PC-3 (cell line): ENCODE data around the gene UBP1. TPM values are rescaled to one million over a fixed set of nuclear protein-coding genes. Genes with fewer than 3 reads are reported as not detected.
A peak's percentile ranks its signal among the peaks of the same experiment; 100 is the strongest.

Experiments
- ATAC-seq: fragments of 200-7000 bp; cut with Tn5 transposase; 2 replicates; pipeline ENCODE4 v1.9.1; 2020; ENCODE audit warnings: mild to moderate bottlenecking, moderate library complexity
- BruUV-seq: library from RNA; stranded (reverse); fragments of 400-500 nt; replicated peaks from 2 replicates; lab custom pipeline; 2021; lab: Mats Ljungman, UMichigan
- CTCF ChIA-PET: fragments of 300-600 bp; sonication (Branson Sonifier 250); formaldehyde crosslinking; loops from one replicate; lab custom pipeline; 2022; ENCODE audit warnings: antibody characterized with exemption; lab: Charles Lee
- POLR2A ChIA-PET: fragments of 300-600 bp; sonication (Branson Sonifier 250); formaldehyde crosslinking; loops from one replicate; lab custom pipeline; 2022; ENCODE audit warnings: antibody characterized with exemption; ENCODE audit not compliant: unreplicated experiment; lab: Charles Lee
- DNase-seq: peaks from one replicate; pipeline ENCODE4 v3.0.0-alpha.2; 2015
- H2AFZ ChIP-seq: fragments of 300-600 bp; sonication (generic); 2 replicates; pipeline ENCODE4 v1.6.0; 2016; ENCODE audit warnings: antibody characterized with exemption, low read length
- H3F3A ChIP-seq: fragments of 300-600 bp; sonication (generic); one replicate; pipeline ENCODE4 v1.6.0; 2017; ENCODE audit warnings: antibody characterized with exemption, low read length, control low read depth, mild to moderate bottlenecking; ENCODE audit not compliant: unreplicated experiment
- H3K27ac ChIP-seq: fragments of 300-600 bp; sonication (generic); 2 replicates; pipeline ENCODE4 v1.5.1; 2016; ENCODE audit warnings: mild to moderate bottlenecking, low read length
- H3K27me3 ChIP-seq: fragments of 300-600 bp; sonication (generic); 2 replicates; pipeline ENCODE4 v1.6.1; 2016; ENCODE audit warnings: low read length, mixed read lengths
- H3K36me3 ChIP-seq: fragments of 300-600 bp; sonication (generic); 2 replicates; pipeline ENCODE4 v1.6.1; 2016; ENCODE audit warnings: low read depth, mixed run types, low read length, mixed read lengths
- H3K4me1 ChIP-seq: fragments of 300-600 bp; sonication (generic); 2 replicates; pipeline ENCODE4 v1.5.1; 2016; ENCODE audit warnings: low read length; ENCODE audit not compliant: insufficient read depth
- H3K4me2 ChIP-seq: fragments of 300-600 bp; sonication (generic); 2 replicates; pipeline ENCODE4 v1.6.0; 2016; ENCODE audit warnings: low read length
- H3K4me3 ChIP-seq: fragments of 300-600 bp; sonication (generic); 2 replicates; pipeline ENCODE4 v1.5.1; 2016; ENCODE audit warnings: mild to moderate bottlenecking, low read length, mixed read lengths
- H3K79me2 ChIP-seq: fragments of 300-600 bp; sonication (generic); 2 replicates; pipeline ENCODE4 v1.6.1; 2017; ENCODE audit warnings: low read length, mixed read lengths
- H3K9ac ChIP-seq: fragments of 300-600 bp; sonication (generic); 2 replicates; pipeline ENCODE4 v1.6.0; 2016; ENCODE audit warnings: mild to moderate bottlenecking, low read length
- H3K9me2 ChIP-seq: fragments of 300-600 bp; sonication (generic); replicated peaks from 2 replicates; pipeline ENCODE4 v1.6.1; 2016; ENCODE audit warnings: mixed run types, low read length, mixed read lengths
- H3K9me3 ChIP-seq: fragments of 300-600 bp; sonication (generic); 2 replicates; pipeline ENCODE4 v1.6.1; 2016; ENCODE audit warnings: low read length, mixed read lengths
- H4K20me1 ChIP-seq: fragments of 300-600 bp; sonication (generic); 2 replicates; pipeline ENCODE4 v1.6.1; 2016; ENCODE audit warnings: low read length, mixed read lengths
- EZH2 ChIP-seq: fragments of 300-600 bp; sonication (generic); IDR thresholded peaks from one replicate; pipeline ENCODE4 v1.6.1; 2017; ENCODE audit warnings: antibody characterized with exemption, mild to moderate bottlenecking, low read length; ENCODE audit not compliant: unreplicated experiment
- EZH2phosphoT487 ChIP-seq: fragments of 300-600 bp; sonication (generic); IDR thresholded peaks from 2 replicates; pipeline ENCODE4 v1.6.1; 2018; ENCODE audit warnings: mild to moderate bottlenecking, antibody characterized with exemption, low read length, borderline replicate concordance
- intact Hi-C: fragments of 100-400 bp; cut with micrococcal nuclease; formaldehyde crosslinking; loops from 2 replicates; pipeline ENCODE4 v1.9.0; 2023
- total RNA-seq: library from RNA; depleted of rRNA; stranded (reverse); fragments of >200 nt; gene quantifications from 2 replicates; pipeline ENCODE4 v1.2.3, GENCODE V29; 2014
- TF ChIP-seq, protein P1 (sequence below): fragments of 300-600 bp; sonication (generic); conservative IDR thresholded peaks from 2 replicates; pipeline ENCODE4 v1.5.1; 2017; ENCODE audit warnings: antibody characterized with exemption, low read depth, mild to moderate bottlenecking, low read length

UBP1 gene
- total RNA-seq, 1 experiment from 2014 or later, result 49.3 TPM

DNA sequence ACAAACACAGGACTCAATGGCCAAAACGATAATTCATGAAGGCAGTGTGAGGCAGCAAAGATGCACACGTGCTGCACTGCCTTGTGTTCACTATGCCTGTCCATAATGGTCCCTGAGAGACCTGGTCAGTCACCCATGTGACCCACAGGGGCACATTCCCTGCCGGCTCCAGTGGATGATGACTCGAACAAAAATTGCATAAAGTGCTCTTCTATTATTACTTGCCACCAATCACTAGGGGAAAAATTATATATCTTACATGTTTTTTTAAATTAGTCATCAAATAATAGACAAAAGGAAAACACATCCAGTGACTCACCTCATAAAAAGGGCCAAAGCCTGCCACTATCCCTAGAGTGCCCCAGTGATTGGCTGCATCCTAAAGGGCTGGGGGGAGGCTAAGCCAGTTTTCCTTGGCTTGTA is 47.5 kb downstream of the UBP1 start:
- peaks cover 66% of the 10 kb centered on the region for H3K36me3 ChIP-seq
- peak overlapping the region; percentile 72 for H3K4me2 ChIP-seq
- H3K9ac ChIP-seq, result peak overlapping the region; percentile 39

DNA sequence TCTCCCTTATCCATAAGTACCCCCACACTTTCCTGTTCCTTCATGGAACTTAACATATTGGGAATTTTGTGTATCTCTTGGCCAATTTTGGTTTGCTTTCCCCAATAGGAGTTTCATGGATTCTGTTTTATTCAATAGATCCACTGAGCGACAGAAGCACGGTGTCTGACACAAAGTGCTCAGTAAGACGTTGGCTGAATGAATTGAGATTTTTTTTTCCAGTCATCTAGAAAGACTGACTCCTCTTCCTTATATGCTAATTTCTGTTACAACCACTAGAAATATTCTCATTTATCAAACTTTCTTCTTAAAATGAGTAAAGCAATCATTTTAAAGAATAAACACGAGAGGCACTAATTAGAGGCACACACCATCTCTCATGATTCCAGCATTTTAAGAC is 48.1 kb downstream of the UBP1 start:
- H2AFZ ChIP-seq, result no peak overlapping the region
- DNase-seq, result no peak
- CTCF ChIA-PET, result no interaction called here
- POLR2A ChIA-PET, result no interaction called here
- H3K79me2 ChIP-seq, result peaks cover 13% of the 10 kb centered on the region; the same call in 1 of the 2 replicates
- H3K36me3 ChIP-seq, result peaks cover 64% of the 10 kb centered on the region
- H3K9me3 ChIP-seq, result no peaks in the 10 kb centered on the region
- H3K4me1 ChIP-seq, result peaks cover 29% of the 10 kb centered on the region
- H3K9me2 ChIP-seq, result no peaks in the 10 kb centered on the region
- H3K4me2 ChIP-seq, result peak overlapping the region; percentile 44
- ATAC-seq, result no peak
- no peaks in the 10 kb centered on the region for H3K27me3 ChIP-seq
- H4K20me1 ChIP-seq, result no peaks in the 10 kb centered on the region
- peaks cover 14% of the 10 kb centered on the region for H3F3A ChIP-seq
- BruUV-seq, result no TSS peak
- H3K9ac ChIP-seq, result peak overlapping the region; percentile 39
- H3K27ac ChIP-seq, result peak overlapping the region; percentile 81
- TF ChIP-seq, protein P1, sequence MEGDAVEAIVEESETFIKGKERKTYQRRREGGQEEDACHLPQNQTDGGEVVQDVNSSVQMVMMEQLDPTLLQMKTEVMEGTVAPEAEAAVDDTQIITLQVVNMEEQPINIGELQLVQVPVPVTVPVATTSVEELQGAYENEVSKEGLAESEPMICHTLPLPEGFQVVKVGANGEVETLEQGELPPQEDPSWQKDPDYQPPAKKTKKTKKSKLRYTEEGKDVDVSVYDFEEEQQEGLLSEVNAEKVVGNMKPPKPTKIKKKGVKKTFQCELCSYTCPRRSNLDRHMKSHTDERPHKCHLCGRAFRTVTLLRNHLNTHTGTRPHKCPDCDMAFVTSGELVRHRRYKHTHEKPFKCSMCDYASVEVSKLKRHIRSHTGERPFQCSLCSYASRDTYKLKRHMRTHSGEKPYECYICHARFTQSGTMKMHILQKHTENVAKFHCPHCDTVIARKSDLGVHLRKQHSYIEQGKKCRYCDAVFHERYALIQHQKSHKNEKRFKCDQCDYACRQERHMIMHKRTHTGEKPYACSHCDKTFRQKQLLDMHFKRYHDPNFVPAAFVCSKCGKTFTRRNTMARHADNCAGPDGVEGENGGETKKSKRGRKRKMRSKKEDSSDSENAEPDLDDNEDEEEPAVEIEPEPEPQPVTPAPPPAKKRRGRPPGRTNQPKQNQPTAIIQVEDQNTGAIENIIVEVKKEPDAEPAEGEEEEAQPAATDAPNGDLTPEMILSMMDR, result no peak
- no peak for TF ChIP-seq EZH2
- no peak for TF ChIP-seq EZH2phosphoT487
- H3K4me3 ChIP-seq, result no peak overlapping the region
- intact Hi-C loops, result loop anchor here (5.0 kb wide), 1 partner anchor 325 kb away; the partner anchor contains the start of gene CLASP2

More for the DNA sequence above, 47.5 kb downstream of the UBP1 start:
- peak; percentile 97 for DNase-seq
- ChIA-PET POLR2A (no interaction called here), CTCF (no interaction called here)
- H4K20me1 ChIP-seq, result no peaks in the 10 kb centered on the region
- H3K79me2 ChIP-seq, result peaks cover 13% of the 10 kb centered on the region; the same call in 1 of the 2 replicates
- BruUV-seq, result no TSS peak
- peaks cover 29% of the 10 kb centered on the region for H3K4me1 ChIP-seq
- intact Hi-C loops, result loop anchor here (1.0 to 5.0 kb wide), 2 partner anchors 48 to 325 kb away; partner anchors contain the start of genes CLASP2 and UBP1
- H3K27ac ChIP-seq, result peak overlapping the region; percentile 81
- H3K4me3 ChIP-seq, result no peak overlapping the region
- no peaks in the 10 kb centered on the region for H3K27me3 ChIP-seq
- no peaks in the 10 kb centered on the region for H3K9me3 ChIP-seq
- no peaks in the 10 kb centered on the region for H3K9me2 ChIP-seq
- H2AFZ ChIP-seq, result no peak overlapping the region
- TF ChIP-seq EZH2, result no peak
- no peak for TF ChIP-seq EZH2phosphoT487
- ATAC-seq, result peak; percentile 98
- peaks cover 14% of the 10 kb centered on the region for H3F3A ChIP-seq

DNA sequence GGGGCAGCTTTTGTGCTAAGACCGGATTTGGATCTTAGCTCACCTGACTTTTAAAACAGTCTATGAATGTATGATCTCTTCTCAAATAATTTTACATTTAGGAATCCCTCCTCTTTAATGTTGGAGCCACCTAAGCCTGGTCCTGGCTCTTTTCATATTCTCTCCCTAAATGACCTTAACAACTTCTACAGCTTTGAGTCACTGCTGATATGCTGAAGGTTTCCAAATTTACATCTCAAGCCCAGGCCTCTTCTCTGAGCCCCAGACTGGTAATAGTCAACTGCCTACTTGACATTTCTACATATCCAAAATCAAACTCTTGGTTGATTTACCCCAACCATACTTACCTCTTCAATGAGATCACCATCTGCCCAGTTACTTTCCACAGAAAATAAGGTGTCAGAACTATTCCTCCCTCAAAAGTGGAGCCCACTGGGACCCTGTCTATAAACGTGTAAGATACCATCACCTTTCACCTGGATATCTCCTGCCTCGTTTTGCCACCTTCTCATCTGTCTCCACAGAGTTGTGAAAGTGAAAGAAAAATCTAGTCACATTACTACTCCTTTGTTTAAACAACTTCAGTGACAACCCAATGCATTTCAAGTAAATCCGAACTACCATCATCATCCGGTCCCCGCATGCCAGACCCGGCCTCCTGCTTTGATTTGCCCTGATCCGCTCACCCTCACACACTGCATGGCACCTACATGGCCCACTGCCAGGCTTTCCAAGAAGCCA is 48.8 kb downstream of the UBP1 start:
- Histone ChIP-seq H2AFZ (no peak overlapping the region), H3K79me2 (peaks cover 13% of the 10 kb centered on the region; the same call in 1 of the 2 replicates), H3F3A (peaks cover 14% of the 10 kb centered on the region), H3K27ac (no peak overlapping the region), H3K36me3 (peaks cover 63% of the 10 kb centered on the region), H3K9ac (no peak overlapping the region), H4K20me1 (no peaks in the 10 kb centered on the region), H3K4me1 (peaks cover 29% of the 10 kb centered on the region), H3K9me3 (no peaks in the 10 kb centered on the region), H3K27me3 (no peaks in the 10 kb centered on the region), H3K4me3 (no peak overlapping the region), H3K4me2 (no peak overlapping the region), H3K9me2 (no peaks in the 10 kb centered on the region)
- DNase-seq (no peak), ATAC-seq (no peak)
- ChIA-PET POLR2A (no interaction called here), CTCF (no interaction called here)
- TF ChIP-seq EZH2phosphoT487, result no peak
- TF ChIP-seq EZH2, result no peak
- TF ChIP-seq, protein P1, result no peak
- intact Hi-C loops, result loop anchor here (5.0 kb wide), 1 partner anchor 326 kb away; the partner anchor contains the start of gene CLASP2
- BruUV-seq, result no TSS peak
